Right lobe of liver (tissue), 4 donors: ENCODE measurements around the gene RIMS3.

Experiments used
- CTCF ChIP-seq, 4 donors: fragments of 200-600 bp in 3 of 4; fragments of 450-650 bp in 1 of 4; IDR thresholded peaks; one replicate each; pipeline versions ENCODE4 v1.5.1 to v1.8.0; 2016 to 2022; ENCODE audit warnings: antibody characterized with exemption in 4 of 4, mild to moderate bottlenecking in 2 of 4
- POLR2A ChIP-seq: fragments of 450-650 bp; IDR thresholded peaks from one replicate; pipeline ENCODE4 v1.6.1; 2017; ENCODE audit warnings: antibody characterized with exemption, mild to moderate bottlenecking
- donor health status: DM: no; HTN: no; CAD: no.
- donor health status: DM: no; HTN: no; CAD: no.
- donor health status: DM: no; HTN: yes; CAD: no.

- TF ChIP-seq CTCF (IDR thresholded peaks at IDR 0.05) (no peak), POLR2A (no peak)
These were observed 5.9 kb downstream of the RIMS3 start for GRCh38 chr1:40659649-40659947.
